ENCODE data around the gene SULT1A2. TPM values are rescaled to one million over a fixed set of nuclear protein-coding genes. Genes with fewer than 3 reads are reported as not detected.
"Not testable (repeated sequence)": the region's sequence is repeated elsewhere in the genome, so short reads cannot be mapped to it uniquely, and the experiment has no call there.

The SULT1A2 gene
- total and polyA plus RNA-seq, 2 donors from 2014 or later, result 1.1 to 13.3 TPM

GRCh38 chr16:28623172-28623711, 26.4 kb upstream of the SULT1A2 start:
- Histone ChIP-seq H3K9ac (ENCODE audit: low read length in 3 of 3) (no peak overlapping the region), H3K4me3 (ENCODE audit: low read length in 3 of 3) (peak overlapping the region; percentile 41 to 61 (median 55)), H3K27me3 (ENCODE audit: control insufficient read depth, insufficient read depth, low read length) (no peaks in the 10 kb centered on the region), H3K9me3 (ENCODE audit: control insufficient read depth in 2 of 3, insufficient read depth in 1 of 3, low read length in 3 of 3) (no peaks in the 10 kb centered on the region), H3K36me3 (ENCODE audit: control insufficient read depth in 2 of 3, insufficient read depth in 3 of 3, low read length in 3 of 3) (no peaks in the 10 kb centered on the region), H3K27ac (ENCODE audit: low read depth in 2 of 2, low read length in 2 of 2) (no peak overlapping the region), H3K4me1 (ENCODE audit: control insufficient read depth in 2 of 3, insufficient read depth in 2 of 3, low read depth in 1 of 3, low read length in 3 of 3) (no peaks in the 10 kb centered on the region)
- no peak for TF ChIP-seq CTCF (IDR thresholded peaks at IDR 0.05; ENCODE audit: borderline replicate concordance, extremely low read depth, insufficient read depth)
- intact Hi-C loops (cut with DNase I), result no loop called here
- peak; percentile 65 to 85 (median 76) for DNase-seq
- FAIRE-seq, result no peak

- H3K9ac ChIP-seq (ENCODE audit: low read length in 3 of 3); H3K27me3 ChIP-seq (ENCODE audit: control insufficient read depth, insufficient read depth, low read length); intact Hi-C loops (cut with DNase I); H3K9me3 ChIP-seq (ENCODE audit: control insufficient read depth in 2 of 3, insufficient read depth in 1 of 3, low read length in 3 of 3); H3K4me1 ChIP-seq (ENCODE audit: control insufficient read depth in 2 of 3, insufficient read depth in 2 of 3, low read depth in 1 of 3, low read length in 3 of 3); FAIRE-seq; H3K36me3 ChIP-seq (ENCODE audit: control insufficient read depth in 2 of 3, insufficient read depth in 3 of 3, low read length in 3 of 3); H3K27ac ChIP-seq (ENCODE audit: low read depth in 2 of 2, low read length in 2 of 2); DNase-seq: not testable (repeated sequence)
- peak overlapping the region in 1 of 3 donors; percentile 61 for H3K4me3 ChIP-seq (ENCODE audit: low read length in 3 of 3)
These were observed 25.8 kb upstream of the SULT1A2 start for GRCh38 chr16:28622532-28623171.

GRCh38 chr16:28621481-28622155, 24.8 kb upstream of the SULT1A2 start:
- H3K36me3 ChIP-seq (ENCODE audit: control insufficient read depth in 2 of 3, insufficient read depth in 3 of 3, low read length in 3 of 3), result no peaks in the 10 kb centered on the region
- no peak overlapping the region for H3K27ac ChIP-seq (ENCODE audit: low read depth in 2 of 2, low read length in 2 of 2)
- no peak for TF ChIP-seq CTCF (IDR thresholded peaks at IDR 0.05; ENCODE audit: borderline replicate concordance, extremely low read depth, insufficient read depth)
- H3K4me3 ChIP-seq (ENCODE audit: low read length in 3 of 3), result no peak overlapping the region
- H3K27me3 ChIP-seq (ENCODE audit: control insufficient read depth, insufficient read depth, low read length), result no peaks in the 10 kb centered on the region
- DNase-seq (no peak), FAIRE-seq (no peak)
- H3K4me1 ChIP-seq (ENCODE audit: control insufficient read depth in 2 of 3, insufficient read depth in 2 of 3, low read depth in 1 of 3, low read length in 3 of 3), result no peaks in the 10 kb centered on the region
- H3K9ac ChIP-seq (ENCODE audit: low read length in 3 of 3), result no peak overlapping the region
- intact Hi-C loops (cut with DNase I), result no loop called here
- H3K9me3 ChIP-seq (ENCODE audit: control insufficient read depth in 2 of 3, insufficient read depth in 1 of 3, low read length in 3 of 3), result no peaks in the 10 kb centered on the region

- intact Hi-C loops (cut with DNase I); H3K4me1 ChIP-seq (ENCODE audit: control insufficient read depth in 2 of 3, insufficient read depth in 2 of 3, low read depth in 1 of 3, low read length in 3 of 3); FAIRE-seq; H3K36me3 ChIP-seq (ENCODE audit: control insufficient read depth in 2 of 3, insufficient read depth in 3 of 3, low read length in 3 of 3); H3K9me3 ChIP-seq (ENCODE audit: control insufficient read depth in 2 of 3, insufficient read depth in 1 of 3, low read length in 3 of 3); H3K9ac ChIP-seq (ENCODE audit: low read length in 3 of 3); H3K27me3 ChIP-seq (ENCODE audit: control insufficient read depth, insufficient read depth, low read length); DNase-seq; H3K4me3 ChIP-seq (ENCODE audit: low read length in 3 of 3); H3K27ac ChIP-seq (ENCODE audit: low read depth in 2 of 2, low read length in 2 of 2): not testable (repeated sequence)
These were observed 23.5 kb upstream of the SULT1A2 start for GRCh38 chr16:28620316-28620715.
